MM.1S (cell line): ENCODE data around the gene GLIPR2.
"Not testable (repeated sequence)": the region's sequence is repeated elsewhere in the genome, so short reads cannot be mapped to it uniquely, and the experiment has no call there.

ENCODE experiments used
- CTCF ChIP-seq: fragments of 300-600 bp; sonication (generic); IDR thresholded peaks from 2 replicates; pipeline ENCODE4 v1.5.1; 2016; ENCODE audit warnings: antibody characterized with exemption, low read length, mixed read lengths
- EZH2 ChIP-seq: fragments of 300-600 bp; sonication (generic); optimal IDR thresholded peaks from 2 replicates; pipeline ENCODE3; 2017; ENCODE audit warnings: low read depth, mild to moderate bottlenecking, antibody characterized with exemption, low read length, mixed read lengths
- EZH2phosphoT487 ChIP-seq: fragments of 300-600 bp; sonication (generic); IDR thresholded peaks from 2 replicates; pipeline ENCODE4 v1.6.1; 2018; ENCODE audit warnings: antibody characterized with exemption, low read length

GRCh38 chr9:36087054-36087453 lies 49.5 kb upstream of the GLIPR2 start:
- not testable (repeated sequence) for TF ChIP-seq CTCF, EZH2, EZH2phosphoT487
